ENCODE measurements around the gene LRRC38.
"Not testable (repeated sequence)": the region's sequence is repeated elsewhere in the genome, so short reads cannot be mapped to it uniquely, and the experiment has no call there.

Gene LRRC38

DNA sequence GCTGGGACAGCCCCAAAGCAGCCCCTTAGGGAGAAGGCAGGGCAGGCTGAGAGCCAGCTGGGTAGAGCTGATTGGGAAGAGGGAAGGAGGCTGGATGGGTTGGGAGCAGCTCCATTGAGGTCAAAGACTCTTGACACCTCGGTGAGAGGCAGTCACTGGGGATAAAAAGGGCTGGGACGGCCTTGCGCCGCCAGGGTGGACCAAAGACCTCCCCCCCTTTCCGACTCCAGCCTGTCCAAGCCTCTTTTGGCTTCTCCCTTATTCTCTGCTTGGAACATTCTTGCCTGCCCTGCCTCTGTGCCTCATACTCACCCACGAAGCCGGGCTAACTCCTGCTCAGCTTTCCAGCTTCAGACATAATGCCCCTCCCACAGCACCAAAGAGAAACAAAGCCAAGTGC is 51.1 kb downstream of the LRRC38 start:
- ChIA-PET CTCF (no interaction called here), POLR2A (no interaction called here)
- DNase-seq (ENCODE audit: extremely low spot score): no peak
- TF ChIP-seq, protein P1, sequence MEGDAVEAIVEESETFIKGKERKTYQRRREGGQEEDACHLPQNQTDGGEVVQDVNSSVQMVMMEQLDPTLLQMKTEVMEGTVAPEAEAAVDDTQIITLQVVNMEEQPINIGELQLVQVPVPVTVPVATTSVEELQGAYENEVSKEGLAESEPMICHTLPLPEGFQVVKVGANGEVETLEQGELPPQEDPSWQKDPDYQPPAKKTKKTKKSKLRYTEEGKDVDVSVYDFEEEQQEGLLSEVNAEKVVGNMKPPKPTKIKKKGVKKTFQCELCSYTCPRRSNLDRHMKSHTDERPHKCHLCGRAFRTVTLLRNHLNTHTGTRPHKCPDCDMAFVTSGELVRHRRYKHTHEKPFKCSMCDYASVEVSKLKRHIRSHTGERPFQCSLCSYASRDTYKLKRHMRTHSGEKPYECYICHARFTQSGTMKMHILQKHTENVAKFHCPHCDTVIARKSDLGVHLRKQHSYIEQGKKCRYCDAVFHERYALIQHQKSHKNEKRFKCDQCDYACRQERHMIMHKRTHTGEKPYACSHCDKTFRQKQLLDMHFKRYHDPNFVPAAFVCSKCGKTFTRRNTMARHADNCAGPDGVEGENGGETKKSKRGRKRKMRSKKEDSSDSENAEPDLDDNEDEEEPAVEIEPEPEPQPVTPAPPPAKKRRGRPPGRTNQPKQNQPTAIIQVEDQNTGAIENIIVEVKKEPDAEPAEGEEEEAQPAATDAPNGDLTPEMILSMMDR (IDR thresholded peaks at IDR 0.05; ENCODE audit: control extremely low read depth, extremely low read depth, low read depth, missing control alignments): no peak

DNA sequence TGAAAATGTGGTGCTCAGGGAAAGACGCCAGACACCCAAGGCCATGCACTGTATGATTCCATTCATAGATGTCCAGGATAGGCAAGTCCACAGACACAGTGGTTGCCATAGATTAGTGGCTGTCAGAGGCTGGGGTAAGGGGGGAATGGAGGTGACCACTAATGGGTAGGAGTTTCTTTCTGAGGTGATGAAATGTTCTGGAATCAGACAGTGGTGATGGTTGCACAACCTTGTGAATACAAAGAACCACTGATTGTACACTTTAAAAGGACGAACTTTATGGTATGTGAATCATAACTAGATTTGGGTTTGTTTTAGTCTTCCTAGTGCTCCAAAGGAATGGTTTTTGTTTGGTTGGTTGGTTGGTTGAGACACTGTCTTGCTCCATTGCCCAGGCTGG is 51.8 kb downstream of the LRRC38 start:
- DNase-seq (ENCODE audit: extremely low spot score): no peak
- ChIA-PET POLR2A (no interaction called here), CTCF (no interaction called here)
- TF ChIP-seq, protein P1 (IDR thresholded peaks at IDR 0.05; ENCODE audit: control extremely low read depth, extremely low read depth, low read depth, missing control alignments): no peak

DNA sequence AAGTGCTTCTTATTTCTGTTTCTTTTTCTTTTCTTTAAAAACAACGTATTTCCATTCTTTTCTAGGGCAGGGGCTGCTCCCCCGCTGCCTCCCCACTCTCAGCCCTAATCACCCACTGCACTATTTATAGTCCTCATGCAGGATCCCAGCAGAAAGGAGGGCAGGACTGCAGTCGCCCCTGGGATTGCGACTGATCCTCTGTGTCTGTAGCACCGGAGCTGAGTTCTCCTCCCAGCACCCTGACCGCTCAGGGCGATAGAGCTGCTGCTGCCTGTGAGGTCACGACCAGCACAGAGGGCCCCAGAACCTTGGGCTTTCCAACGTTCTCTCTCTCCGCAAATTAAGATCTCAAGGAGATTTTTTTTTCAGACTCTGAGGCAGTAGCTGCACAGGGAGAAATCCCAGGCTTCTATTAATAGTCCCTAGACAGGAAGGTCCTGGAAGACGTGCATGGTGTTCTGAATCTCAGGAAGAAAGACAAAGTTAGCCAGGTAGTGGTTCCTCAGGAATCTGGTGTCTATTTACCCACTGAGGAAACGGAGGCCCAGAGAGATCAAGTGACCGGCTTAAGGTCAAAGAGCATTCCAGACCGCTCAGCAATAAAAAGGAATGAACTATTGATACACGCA is 56.8 kb downstream of the LRRC38 start:
- TF ChIP-seq, protein P1 (IDR thresholded peaks at IDR 0.05; ENCODE audit: control extremely low read depth, extremely low read depth, low read depth, missing control alignments): no peak
- ChIA-PET CTCF (interaction anchor here (1.5 kb wide), 1 partner anchor 23 kb away, joined by 3 read pairs; no protein-coding TSS in a partner anchor), POLR2A (no interaction called here)
- no peak for DNase-seq (ENCODE audit: extremely low spot score)

DNA sequence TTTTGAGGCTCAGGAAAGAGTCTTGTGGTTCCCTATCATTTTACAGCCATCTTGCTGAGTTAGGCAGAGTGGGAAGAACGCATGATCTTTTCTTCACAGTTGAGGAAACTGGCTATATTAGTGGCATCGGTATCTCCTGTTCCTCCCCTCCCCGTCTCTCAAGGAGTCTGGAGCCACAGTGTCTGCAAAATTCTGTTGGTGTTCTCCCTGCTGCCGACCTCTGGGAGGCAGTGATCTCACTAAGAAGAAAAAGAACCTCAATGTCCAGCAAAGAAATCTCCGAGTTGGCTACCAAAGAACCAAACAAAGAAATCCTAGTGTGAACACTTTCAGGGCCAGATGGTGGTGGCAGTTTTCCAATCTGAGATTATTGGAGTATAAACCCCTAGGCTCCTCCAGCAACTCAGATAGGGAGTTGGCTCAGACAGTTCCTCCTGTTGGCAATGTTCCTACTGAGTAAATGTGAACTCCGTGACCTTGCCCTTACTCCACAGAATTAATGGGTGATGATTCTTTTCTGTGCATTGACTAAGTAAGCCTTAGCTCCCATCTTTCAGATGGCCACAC is 62.3 kb downstream of the LRRC38 start:
- TF ChIP-seq, protein P1 (IDR thresholded peaks at IDR 0.05; ENCODE audit: control extremely low read depth, extremely low read depth, low read depth, missing control alignments): no peak
- ChIA-PET POLR2A (no interaction called here), CTCF (no interaction called here)
- no peak for DNase-seq (ENCODE audit: extremely low spot score)

DNA sequence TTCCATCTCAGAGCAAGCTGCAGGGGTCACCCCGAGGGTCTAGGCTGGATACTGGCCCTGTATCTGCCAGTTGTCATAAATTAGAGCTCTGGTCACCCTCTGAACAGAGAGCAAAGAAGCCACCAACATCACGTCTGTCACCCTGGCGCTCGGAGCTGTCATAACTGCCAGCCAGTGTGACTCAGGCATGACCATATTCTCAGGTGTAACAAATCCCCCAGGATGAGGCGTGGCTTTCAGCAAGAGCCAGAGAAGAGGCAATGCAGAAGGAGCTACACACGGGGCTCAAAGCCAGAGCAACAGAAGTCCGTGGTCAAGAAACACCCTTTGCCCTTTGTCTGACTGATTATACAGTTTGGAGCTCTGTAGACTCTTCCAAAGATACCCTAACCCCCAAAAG is 63.6 kb downstream of the LRRC38 start:
- CTCF ChIA-PET: no interaction called here
- POLR2A ChIA-PET: no interaction called here
- TF ChIP-seq, protein P1 (IDR thresholded peaks at IDR 0.05; ENCODE audit: control extremely low read depth, extremely low read depth, low read depth, missing control alignments): no peak

DNA sequence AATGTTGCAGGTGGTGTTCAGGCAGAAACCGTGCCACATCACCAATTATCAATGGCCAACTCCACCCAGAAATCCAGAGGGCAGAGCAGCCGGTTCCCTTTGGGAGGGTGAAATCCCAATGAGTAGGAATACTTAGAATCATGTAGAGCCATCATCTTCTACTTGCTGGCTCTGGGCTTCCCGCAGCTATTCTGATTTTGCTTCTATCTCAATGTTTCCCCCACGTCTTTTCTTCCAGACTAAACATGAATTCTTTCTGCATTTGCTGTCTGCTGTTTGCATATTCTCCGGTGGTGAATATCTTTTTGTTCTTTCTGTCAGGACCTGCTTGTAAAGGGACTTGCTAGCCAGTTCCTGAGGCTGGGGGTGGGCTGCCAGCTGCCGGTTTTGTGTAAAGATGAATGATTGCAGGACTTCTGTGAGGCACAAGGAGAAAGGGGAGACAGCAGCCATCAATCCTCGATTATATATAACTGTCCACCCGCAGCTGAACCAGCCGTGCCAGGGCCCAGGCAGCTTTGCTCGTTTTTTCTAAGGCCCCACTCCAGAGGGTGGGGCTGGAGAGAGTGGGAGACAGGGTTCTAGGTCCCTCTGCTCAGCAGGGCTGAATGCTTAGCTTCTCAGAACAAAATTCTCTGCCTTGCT is 70.3 kb downstream of the LRRC38 start:
- ChIA-PET CTCF (no interaction called here), POLR2A (no interaction called here)
- TF ChIP-seq, protein P1 (IDR thresholded peaks at IDR 0.05; ENCODE audit: control extremely low read depth, extremely low read depth, low read depth, missing control alignments): no peak
- DNase-seq (ENCODE audit: extremely low spot score): no peak

More for the DNA sequence above, 63.6 kb downstream of the LRRC38 start:
- DNase-seq (ENCODE audit: extremely low spot score): no peak

DNA sequence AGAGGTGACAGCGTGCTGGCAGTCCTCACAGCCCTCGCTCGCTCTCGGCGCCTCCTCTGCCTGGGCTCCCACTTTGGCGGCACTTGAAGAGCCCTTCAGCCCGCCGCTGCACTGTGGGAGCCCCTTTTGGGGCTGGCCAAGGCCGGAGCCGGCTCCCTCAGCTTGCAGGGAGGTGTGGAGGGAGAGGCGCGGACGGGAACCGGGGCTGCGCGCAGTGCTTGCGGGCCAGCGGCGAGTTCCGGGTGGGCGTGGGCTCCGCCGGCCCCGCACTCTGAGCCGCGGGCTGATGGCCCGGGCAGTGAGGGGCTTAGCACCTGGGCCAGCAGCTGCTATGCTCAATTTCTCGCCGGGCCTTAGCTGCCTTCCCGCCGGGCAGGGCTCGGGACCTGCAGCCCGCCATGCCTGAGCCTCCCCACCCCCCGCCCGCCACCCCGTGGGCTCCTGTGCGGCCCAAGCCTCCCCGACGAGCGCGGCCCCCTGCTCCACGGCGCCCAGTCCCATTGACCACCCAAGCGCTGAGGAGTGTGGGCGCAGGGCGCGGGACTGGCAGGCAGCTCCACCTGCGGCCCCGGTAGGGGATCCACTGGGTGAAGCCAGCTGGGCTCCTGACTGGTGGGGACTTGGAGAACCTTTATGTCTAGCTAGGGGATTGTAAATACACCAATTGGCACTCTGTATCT is 74.6 kb downstream of the LRRC38 start:
- CTCF ChIA-PET; POLR2A ChIA-PET; DNase-seq (ENCODE audit: extremely low spot score): not testable (repeated sequence)
